ENCODE results near the gene LPAR3.

Gene LPAR3

GRCh38 chr1:84855691-84856630 is 37.0 kb downstream of the LPAR3 start:
- DNase-seq = no peak

DNA sequence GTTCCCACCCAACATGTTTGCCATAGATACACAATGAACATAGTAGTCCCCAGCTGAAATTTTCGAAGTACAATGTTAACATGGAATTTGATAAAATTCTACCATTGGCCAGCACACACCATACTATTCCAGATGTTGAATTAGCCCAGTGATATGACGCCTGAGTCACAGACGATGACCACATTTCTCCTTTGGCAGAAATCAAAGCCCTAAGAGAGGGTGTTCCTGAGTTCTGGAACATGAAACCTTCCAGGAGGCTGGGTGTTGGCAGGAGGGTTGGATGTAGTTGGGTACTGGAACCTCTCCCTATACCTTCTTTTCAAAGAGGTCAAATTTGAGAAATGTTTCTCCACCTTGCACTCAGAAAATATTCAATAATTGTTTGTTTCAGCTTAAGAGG is 37.8 kb downstream of the LPAR3 start:
- no peak for DNase-seq

DNA sequence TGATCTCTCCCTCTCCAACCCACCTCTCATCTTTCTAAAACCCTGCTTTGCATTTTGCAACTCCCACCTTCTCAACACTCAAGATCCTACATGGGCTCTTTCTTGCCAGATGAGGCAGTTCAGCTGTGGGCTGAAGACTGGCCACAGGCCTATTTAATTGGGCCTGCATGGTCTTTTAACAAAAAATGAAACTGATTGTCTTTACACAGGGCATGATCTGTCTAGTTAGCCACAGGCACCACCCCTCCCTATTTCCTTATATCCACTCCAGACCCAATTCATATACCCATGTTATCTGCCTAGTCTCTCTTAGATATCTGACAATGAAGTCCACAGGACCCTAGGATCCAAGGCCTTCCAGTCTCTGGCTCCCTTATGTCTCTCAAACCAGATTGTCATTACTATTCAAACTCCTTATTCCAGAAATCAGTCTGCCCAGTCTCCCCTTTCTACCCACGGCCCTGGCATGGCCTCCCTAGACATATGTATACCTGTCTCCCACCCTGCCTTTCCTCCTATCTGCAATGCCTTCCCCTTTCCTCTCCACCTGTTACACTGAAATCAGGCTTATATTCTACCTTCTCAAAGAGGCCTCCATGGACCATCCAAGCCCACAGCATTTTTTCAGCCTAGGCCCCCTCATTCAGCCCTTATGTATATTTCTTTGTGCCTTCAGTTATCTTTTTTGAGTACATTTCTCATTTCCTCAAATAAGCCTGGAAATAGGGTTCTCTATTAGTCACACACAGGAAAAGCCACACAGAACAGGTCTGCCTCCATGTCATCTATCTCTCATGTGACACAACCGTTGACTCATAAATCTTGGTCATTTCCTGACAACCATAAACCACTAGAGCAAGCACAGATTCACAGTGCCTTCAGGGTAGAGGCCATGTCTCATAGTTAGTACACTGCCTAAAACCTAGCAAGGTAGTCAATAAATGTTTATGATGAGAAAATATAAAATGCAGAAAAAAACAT is 39.0 kb downstream of the LPAR3 start:
- no peak for DNase-seq

DNA sequence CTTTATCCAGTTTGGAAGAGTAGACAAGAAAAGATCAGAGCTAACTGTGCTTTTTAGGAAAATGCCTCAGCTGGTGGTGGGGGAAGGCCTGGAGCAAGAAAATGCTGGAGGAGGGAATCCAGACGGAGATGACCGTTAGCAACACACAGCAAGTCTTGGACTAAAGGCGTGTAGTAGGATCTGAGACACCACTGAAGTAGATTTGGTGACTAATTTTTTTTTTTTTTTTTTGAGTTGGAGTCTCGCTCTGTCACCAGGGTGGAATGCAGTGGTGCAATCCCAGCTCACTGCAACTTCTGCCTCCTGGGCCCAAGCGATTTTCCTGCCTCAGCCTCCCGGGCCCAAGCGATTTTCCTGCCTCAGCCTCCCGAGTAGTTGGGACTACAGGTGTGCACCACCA is 41.2 kb downstream of the LPAR3 start:
- DNase-seq = no peak

DNA sequence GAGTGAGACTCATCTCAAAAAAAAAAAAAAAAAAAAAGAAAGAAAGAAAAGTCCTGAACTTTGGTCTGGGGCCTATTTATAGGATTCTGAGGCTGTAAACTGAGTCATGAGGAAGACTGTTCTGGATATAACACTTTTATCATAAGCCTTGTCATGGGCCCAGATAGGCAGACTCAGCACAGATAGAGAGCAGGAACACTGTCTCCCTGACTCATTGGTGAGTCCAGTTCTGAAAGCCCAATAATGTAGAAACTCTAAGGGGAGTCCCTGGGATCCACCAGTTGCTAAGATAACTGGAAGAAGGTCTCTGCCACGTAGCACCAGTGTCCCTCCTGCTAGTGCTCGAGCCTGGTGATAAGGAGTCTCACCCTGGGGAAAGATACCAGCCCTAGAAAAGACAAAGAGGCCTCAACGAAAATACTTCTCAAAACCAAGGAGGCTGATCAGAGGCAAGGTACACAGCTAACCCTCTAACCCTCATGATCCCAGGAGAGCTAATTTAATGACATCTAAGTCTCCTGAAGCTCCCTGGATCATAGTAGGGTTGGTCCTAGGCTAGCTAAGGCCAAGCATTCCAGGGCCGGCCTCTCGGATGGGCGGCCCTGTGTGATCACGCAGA is 43.5 kb downstream of the LPAR3 start:
- no peak for DNase-seq

- no peak for DNase-seq
Measured at GRCh38 chr1:84847253-84848250, 45.5 kb downstream of the LPAR3 start.

DNA sequence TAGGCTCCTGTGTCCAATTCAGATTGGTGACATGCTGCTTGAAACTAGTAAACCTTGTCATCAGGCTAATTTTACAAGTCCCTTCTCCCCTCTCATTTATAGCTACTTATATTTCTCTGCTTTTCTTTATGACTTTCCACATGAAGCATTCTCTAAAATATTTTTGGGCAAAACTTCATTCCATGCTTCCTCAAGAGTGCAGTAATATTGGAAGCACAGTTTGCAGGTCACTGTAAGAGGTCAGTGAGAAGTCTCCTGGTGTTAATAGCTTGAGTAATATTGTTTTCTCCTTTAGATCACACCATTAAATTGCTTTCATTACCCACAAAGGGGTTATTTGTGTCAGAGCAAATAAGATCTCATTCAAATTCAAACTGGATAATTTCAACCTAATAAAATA is 46.6 kb downstream of the LPAR3 start:
- DNase-seq = no peak

DNA sequence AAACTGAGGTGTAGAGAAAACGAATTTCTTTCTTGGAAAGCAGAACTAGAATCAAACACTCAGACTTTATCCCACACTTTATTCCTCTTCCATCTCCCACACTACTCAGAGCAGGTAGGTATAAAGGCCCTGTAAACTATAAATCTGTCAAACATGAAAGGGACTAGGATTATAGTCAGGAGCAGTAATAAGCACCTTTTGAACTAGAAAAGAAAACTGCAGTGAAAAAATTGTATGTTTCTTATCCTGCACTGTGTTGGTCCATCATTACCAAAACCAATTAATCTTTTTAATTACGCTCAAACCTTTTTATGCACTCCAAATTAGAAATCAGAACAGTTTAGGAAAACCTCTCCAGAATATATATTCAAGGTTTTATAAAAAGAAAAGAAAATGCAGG is 47.6 kb downstream of the LPAR3 start:
- DNase-seq = no peak

DNA sequence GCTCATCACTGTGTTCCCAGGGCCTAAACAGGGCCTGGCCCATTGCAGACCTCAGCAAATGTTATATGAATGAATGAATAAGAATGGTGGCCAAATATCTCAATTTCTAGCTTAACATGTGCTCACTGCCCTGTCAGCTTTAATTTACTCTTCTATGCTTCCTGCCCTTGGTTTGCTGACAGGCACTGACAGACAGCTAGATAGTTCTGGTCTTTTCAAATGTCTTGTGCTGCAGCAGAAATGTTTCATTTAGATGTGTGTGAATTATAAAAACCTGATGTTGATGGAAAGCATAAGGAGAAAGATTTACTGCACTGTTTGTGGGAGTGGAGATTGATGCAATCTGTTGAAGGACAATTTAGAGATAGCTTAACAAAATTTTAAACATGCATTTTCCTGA is 48.9 kb downstream of the LPAR3 start:
- no peak for DNase-seq

DNA sequence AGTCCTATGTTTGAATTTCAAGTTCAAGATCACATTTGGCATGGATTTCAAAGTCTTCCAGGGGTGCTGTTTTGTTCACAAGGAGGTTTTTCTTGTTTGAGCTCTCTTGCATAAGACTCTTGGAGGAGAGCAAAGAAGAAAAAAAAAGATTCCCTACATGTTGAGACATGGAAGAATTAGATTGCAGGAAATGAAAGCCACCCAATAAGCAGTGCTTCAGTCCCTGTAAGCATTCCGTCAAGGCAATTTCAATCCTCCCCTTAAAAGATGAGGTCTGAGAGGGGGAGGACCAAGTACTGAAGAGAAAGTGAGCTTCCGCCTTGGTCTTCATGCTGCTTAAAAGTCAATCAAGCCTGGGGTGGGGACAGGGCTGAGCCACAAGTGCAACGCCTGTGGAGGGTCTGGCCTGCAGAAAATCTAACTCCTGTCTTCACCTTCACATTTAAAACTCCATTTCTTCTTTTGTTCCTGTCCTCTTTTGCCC is 50.2 kb downstream of the LPAR3 start:
- DNase-seq = no peak

- no peak for DNase-seq
Measured at GRCh38 chr1:84841971-84842370, 51.0 kb downstream of the LPAR3 start.

DNA sequence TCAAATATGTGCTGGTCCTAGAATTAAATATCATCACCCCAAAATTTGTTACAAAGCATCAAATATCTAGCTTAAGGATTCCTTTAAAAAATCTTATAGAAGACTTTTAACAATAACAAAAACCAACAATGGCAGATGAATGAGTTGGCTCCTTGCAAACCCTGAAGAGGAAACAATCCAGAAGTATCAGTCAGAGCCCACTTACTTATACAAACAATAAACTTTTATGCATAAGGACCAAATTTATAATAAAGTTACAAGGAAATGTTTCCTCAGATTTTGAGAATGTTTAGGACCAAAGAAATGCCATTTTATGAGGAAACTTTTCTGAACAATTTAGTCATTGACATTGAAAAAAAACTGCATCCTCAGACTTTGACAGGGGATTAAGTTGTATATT is 52.7 kb downstream of the LPAR3 start:
- no peak for DNase-seq

GRCh38 chr1:84839544-84839943 is 53.5 kb downstream of the LPAR3 start:
- no peak for DNase-seq

DNA sequence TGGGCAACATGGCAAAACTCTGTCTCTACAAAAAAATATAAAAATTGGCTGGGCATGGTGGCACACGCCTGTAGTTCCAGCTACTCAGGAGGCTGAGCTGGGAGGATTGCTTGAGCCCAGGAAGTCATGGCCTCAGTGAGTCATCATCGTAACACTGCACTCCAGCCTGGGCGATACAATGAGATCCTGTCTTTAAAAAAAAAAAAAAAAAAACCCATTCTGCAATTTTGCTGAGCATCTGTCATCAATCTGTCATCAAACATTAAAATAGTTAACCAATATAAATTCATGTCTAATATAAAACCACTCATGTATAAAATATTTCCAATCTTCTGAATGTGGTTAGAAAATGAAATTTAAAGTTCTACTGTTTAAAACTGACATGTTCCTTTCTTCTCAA is 56.9 kb downstream of the LPAR3 start:
- no peak for DNase-seq

GRCh38 chr1:84835169-84835568 is 57.8 kb downstream of the LPAR3 start:
- no peak for DNase-seq

GRCh38 chr1:84834419-84835064 is 58.5 kb downstream of the LPAR3 start:
- no peak for DNase-seq

DNA sequence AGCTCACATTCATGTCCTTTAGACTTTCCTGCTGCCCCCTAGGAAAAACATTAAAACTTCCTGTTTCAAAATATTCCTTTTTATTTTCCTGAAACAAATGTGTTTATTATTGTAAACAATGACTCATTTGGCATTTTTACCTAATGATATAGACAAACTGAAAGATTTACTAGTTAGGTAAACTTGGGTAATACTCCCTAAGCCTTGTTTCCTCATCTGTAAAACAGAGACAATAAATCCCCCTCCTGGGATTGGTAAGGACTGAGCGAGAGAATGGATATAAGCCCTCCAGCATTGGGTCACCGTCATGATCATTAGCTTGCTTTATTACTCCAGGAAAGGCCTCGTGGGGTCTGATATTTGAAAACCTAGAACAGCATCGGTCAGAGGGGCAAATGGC is 59.8 kb downstream of the LPAR3 start:
- no peak for DNase-seq

GRCh38 chr1:84830136-84830535 is 62.9 kb downstream of the LPAR3 start:
- no peak for DNase-seq

- no peak for DNase-seq
Measured at GRCh38 chr1:84827976-84828375, 65.0 kb downstream of the LPAR3 start.

- DNase-seq = no peak
Measured at GRCh38 chr1:84827555-84827954, 65.5 kb downstream of the LPAR3 start.

DNA sequence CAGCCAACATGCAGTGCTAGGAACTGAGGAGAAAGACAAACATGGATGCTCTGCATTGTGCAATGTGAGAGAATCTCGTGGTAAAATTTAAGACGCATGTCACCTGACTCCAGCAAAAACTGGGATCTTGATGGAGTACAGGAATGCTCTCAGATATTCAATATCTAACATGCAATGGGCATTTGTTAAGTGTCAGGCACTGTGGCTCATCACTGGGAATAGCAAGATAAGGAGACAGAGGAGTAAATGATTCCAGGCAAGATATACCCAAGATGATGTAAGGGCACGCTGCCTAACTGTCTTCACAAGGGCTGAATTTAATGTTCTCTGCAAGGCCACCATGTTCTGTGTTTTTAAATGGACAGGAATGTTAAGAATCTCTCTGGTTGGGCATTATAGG is 67.8 kb downstream of the LPAR3 start:
- no peak for DNase-seq
